Activated T-helper 1 cell treated with anti-CD3 and anti-CD28 coated beads, Interleukin-12 subunit alpha, Interleukin-12 subunit beta, Interleukin-2, Interleukin-4 antibody, amounts not matched to agents 30 ng/mL and 10 ng/mL and 1 ng/mL, durations not matched to agents 14 hours and 24 hours and 36 hours (primary cell): ENCODE data around the gene JOSD1. TPM values are rescaled to one million over a fixed set of nuclear protein-coding genes. Genes with fewer than 3 reads are reported as not detected.
A peak's percentile ranks its signal among the peaks of the same experiment; 100 is the strongest.

Source experiments
- DNase-seq: peaks from one replicate; pipeline ENCODE4 v3.0.0; 2021; ENCODE audit warnings: low spot score
- H3K27ac Mint-ChIP-seq: one replicate; pipeline ENCODE4 v1.8.0; 2021; ENCODE audit warnings: mild to moderate bottlenecking, mixed read lengths
- H3K27me3 Mint-ChIP-seq: one replicate; pipeline ENCODE4 v1.8.0; 2022; ENCODE audit warnings: mild to moderate bottlenecking, moderate library complexity, mixed read lengths; ENCODE audit not compliant: insufficient read depth
- H3K36me3 Mint-ChIP-seq: one replicate; pipeline ENCODE4 v1.8.0; 2021; ENCODE audit warnings: low read depth, mixed read lengths
- H3K4me1 Mint-ChIP-seq: one replicate; pipeline ENCODE4 v1.8.0; 2021; ENCODE audit warnings: low read depth, mixed read lengths
- H3K4me3 Mint-ChIP-seq: one replicate; pipeline ENCODE4 v1.8.0; 2021; ENCODE audit warnings: mild to moderate bottlenecking, moderate library complexity, mixed read lengths
- H3K9me3 Mint-ChIP-seq: one replicate; pipeline ENCODE4 v1.8.0; 2021; ENCODE audit warnings: mixed read lengths
- intact Hi-C: fragments of 100-400 bp; cut with micrococcal nuclease; formaldehyde crosslinking; loops from one replicate; pipeline ENCODE4 v1.15.1; 2024
- total RNA-seq: library from RNA; stranded (reverse); gene quantifications from 2 replicates; pipeline ENCODE4 v1.2.3, GENCODE V29; 2022

The JOSD1 gene
- total RNA-seq, 1 donor from 2014 or later: 77.7 TPM

DNA sequence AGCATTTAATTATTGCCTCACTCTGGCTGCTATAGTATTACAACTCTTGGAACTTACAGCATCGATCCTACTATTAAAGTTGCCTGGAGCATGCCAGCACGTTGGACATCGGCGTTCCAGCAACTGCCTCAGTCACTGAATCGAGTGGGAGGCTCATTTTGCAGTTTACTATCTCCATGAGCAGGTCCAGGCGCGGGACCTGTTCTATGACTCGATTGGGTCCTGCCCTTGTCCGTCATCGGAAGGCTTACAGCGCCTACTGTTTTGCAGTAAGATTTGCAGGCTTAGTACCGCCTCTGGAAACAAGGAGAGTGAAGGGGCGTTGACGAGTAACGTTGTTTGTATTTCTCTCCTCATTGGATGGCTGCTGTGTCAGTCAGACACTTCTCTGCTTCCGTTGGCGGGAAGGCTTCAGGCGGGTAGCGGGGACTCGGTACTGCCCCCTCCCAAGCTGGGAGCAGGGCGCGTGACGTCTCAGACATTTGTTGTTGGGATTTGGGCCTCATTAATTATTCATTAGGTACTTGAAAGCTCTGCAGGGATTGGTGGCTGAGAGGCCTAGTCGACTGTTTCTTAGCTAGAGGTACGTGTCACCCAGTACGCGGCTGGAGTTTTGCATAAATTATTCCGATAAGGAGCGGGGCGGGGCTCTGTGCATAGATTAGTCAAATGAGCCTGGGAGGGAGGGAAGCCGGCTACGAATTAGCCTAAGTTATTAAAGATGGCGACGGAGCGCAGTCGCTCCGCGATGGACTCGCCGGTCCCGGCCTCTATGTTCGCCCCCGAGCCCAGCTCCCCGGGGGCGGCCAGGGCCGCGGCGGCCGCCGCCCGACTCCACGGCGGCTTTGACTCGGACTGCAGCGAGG lies 4.7 kb upstream of the JOSD1 start, which contains the start of gene GTPBP1:
Gene GTPBP1 (plus strand): TSS at position 710 of the 866 bp plus-strand sequence. CDS start 12 bp downstream, at position 722.
- Mint-ChIP-seq H3K36me3 (peaks cover 27% of the 10 kb centered on the region), H3K27ac (peak within 1 kb of the TSS; percentile 97), H3K27me3 (peaks cover 2% of the 10 kb centered on the region), H3K9me3 (no peaks in the 10 kb centered on the region), H3K4me3 (peak within 1 kb of the TSS; percentile 94), H3K4me1 (peaks cover 55% of the 10 kb centered on the region)
- DNase-seq: peak; percentile 96
- intact Hi-C loops: loop anchor here (1.0 to 10.0 kb wide), 11 partner anchors 49 to 1471 kb away; partner anchors contain the start of genes CBY1, DDX17, DMC1 and DNAL4

DNA sequence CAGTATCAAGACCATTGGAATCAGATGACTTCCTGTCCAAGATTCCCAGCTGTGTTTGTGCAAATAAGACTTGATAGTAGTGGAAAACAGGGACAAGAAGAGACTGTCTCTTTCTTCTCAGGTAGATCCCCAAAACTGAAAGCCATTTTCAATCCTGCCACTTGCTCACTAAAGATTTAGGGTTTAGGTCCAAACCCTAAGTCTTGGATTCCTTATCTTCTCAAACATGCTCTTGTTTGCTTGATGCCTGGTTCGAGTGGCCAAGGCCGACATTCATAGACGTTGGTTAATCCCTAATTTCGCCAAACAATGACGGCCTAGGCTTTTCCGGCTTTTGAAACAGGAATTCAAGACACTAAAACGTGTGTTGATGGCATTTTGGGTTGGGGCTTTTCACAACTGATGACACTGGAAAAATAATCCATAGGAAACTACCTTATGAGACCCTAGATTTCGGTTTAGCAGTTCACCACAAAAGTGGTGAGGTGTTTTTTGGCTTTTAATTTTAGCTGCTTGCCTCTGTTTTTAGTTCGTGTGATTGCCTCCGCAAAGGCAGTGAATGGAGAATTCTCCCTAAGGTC lies 4.0 kb upstream of the JOSD1 start:
- peak overlapping the region; percentile 74 for H3K4me3 Mint-ChIP-seq
- intact Hi-C loops: loop anchor here (1.0 to 10.0 kb wide), 11 partner anchors 48 to 1470 kb away; partner anchors contain the start of genes CBY1, DDX17, DMC1 and DNAL4
- H3K27ac Mint-ChIP-seq: peak overlapping the region; percentile 97
- H3K4me1 Mint-ChIP-seq: peaks cover 52% of the 10 kb centered on the region
- H3K36me3 Mint-ChIP-seq: peaks cover 29% of the 10 kb centered on the region
- peaks cover 3% of the 10 kb centered on the region for H3K27me3 Mint-ChIP-seq
- no peak for DNase-seq
- no peaks in the 10 kb centered on the region for H3K9me3 Mint-ChIP-seq

DNA sequence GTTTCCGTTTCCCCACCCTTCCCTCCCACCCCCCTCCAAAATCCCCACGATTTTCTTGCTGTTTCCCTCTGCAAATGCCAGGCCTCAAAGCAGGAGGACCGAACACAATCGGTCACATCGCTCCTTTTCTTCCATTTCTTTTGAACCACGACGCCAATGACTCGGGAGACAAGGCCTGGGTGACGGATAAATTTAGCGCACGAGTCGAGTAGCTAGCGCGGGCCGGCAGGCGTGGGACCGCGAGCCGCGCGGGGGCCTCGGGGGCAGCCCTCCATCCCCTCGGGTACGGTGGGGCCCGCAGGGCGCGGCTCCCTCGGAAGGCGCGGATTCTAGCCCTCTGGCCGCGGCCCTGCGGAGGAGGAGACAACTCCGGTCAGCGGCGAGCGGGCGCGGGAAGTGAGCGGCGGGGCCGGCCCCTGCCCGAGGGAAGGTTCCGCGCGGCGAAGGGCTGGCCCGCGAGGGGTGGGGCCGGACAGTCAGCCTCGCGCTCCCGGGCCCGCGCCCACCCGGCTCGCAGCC lies 414 bp downstream of the JOSD1 start:
- H3K4me1 Mint-ChIP-seq: peaks cover 56% of the 10 kb centered on the region
- no peaks in the 10 kb centered on the region for H3K9me3 Mint-ChIP-seq
- H3K27ac Mint-ChIP-seq: peak overlapping the region; percentile 96
- peaks cover 3% of the 10 kb centered on the region for H3K27me3 Mint-ChIP-seq
- H3K4me3 Mint-ChIP-seq: peak overlapping the region; percentile 90
- intact Hi-C loops: loop anchor here (1.0 to 10.0 kb wide), 4 partner anchors 19 to 1466 kb away; partner anchors contain the start of genes PICK1 and TOMM22
- DNase-seq: no peak
- H3K36me3 Mint-ChIP-seq: peaks cover 29% of the 10 kb centered on the region

DNA sequence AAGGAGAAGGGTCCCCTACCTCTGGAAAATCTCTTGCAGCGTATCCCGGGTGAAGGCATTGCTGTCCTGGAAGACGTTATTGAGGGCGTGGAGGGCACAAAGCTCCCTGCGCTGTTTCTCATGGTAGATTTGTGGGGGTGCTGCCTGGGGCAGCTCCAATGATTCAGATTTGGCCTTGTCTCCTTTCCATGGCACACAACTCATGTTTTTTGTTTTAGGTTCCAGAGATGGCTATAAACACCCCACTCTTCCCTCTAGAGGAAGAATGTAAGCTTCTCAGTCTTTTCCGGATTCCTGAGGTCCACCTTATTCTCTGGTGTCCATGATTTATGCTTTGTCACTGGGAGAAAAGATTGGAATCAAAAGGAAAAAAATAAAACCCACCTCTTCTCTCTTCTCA lies 959 bp downstream of the JOSD1 start:
- DNase-seq: no peak
- intact Hi-C loops: loop anchor here (1.0 to 10.0 kb wide), 4 partner anchors 18 to 1465 kb away; partner anchors contain the start of genes PICK1 and TOMM22
- Mint-ChIP-seq H3K27ac (peak overlapping the region; percentile 96), H3K9me3 (no peaks in the 10 kb centered on the region), H3K4me1 (peaks cover 56% of the 10 kb centered on the region), H3K36me3 (peaks cover 34% of the 10 kb centered on the region), H3K27me3 (peaks cover 3% of the 10 kb centered on the region), H3K4me3 (peak overlapping the region; percentile 90)

DNA sequence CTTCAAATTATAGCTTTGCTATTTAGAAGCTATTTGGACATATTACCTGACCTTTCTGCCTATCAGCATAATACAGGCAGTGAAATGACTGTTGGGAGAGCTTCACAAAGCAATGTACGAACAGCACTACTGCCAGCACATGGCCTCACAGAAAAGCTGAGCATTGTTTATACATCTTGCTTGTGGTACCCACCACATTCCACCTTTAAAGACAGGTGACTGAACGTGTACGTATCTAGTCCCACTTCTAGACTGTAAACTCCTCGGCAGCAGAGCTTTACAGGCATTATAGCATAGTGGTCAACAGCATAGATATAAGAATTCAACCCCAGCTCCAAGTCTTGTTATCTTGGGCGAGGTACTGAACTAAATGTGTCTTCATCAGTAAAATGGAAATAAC lies 1.6 kb downstream of the JOSD1 start:
- peaks cover 54% of the 10 kb centered on the region for H3K4me1 Mint-ChIP-seq
- H3K27me3 Mint-ChIP-seq: peaks cover 3% of the 10 kb centered on the region
- H3K9me3 Mint-ChIP-seq: no peaks in the 10 kb centered on the region
- no peak for DNase-seq
- intact Hi-C loops: no loop called here
- peak overlapping the region; percentile 90 for H3K4me3 Mint-ChIP-seq
- H3K36me3 Mint-ChIP-seq: peaks cover 35% of the 10 kb centered on the region
- H3K27ac Mint-ChIP-seq: peak overlapping the region; percentile 96

DNA sequence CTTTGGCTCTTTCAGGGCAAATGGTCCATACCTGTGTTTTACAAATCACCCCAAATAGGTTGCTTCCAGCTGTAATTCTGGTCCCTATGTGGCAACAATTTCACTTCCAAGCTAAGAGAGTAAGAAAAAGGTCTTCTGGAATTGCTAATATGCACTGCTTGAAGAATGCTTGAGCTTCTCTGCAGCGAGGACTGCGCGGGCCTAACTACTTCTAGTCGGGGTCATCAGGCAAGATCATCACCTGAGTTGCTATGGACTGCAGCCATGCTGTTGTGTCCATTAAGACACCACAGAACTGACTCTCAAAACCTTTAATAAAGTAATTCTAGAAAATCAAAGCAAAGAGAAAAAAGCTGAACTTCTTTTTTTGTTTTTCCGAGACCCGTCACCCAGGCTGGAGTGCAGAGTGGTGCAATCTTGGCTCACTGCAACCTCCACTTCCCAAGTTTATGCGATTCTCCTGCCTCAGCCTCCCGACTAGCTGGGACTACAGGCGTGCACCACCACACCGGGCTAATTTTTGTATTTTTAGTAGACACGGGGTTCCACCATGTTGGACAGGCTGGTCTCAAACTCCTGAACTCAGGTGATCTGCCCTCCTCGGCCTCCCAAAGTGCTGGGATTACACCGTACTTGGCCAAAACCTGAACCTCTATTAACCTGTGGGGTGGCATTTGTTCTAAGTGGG lies 2.2 kb downstream of the JOSD1 start:
- DNase-seq: no peak
- peaks cover 3% of the 10 kb centered on the region for H3K27me3 Mint-ChIP-seq
- peaks cover 37% of the 10 kb centered on the region for H3K36me3 Mint-ChIP-seq
- intact Hi-C loops: no loop called here
- H3K9me3 Mint-ChIP-seq: no peaks in the 10 kb centered on the region
- peak overlapping the region; percentile 96 for H3K27ac Mint-ChIP-seq
- peak overlapping the region; percentile 90 for H3K4me3 Mint-ChIP-seq
- peaks cover 57% of the 10 kb centered on the region for H3K4me1 Mint-ChIP-seq

DNA sequence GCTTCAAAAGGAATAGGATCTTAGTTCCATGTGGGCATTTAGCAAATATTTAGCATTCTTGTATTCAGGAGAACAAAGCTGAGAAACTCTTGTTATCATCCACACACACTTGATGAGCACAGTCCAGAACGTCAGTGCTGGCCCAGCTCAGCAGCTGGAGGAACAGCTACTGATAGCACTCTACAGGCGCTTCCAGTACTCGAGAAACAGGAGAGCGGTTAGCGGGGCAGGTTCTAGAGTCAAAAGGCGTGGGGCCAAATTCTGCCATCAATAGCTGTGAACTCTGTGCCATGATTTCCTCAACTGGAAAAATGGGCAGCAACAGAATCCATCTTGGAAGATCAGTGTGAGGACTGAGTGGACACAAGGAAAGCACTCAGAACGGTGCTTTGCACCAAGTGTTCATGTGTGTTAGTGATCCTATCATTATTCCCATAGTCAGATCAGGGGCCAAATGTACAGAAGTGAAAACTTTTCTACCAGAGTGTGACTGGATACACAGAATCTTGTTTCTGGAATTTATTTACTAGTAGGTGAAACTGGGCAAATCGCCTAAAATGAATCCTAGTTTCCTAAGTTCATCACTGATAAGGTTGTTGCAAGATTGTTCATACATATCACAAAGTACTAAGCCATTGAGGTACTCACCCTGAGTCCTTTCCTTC lies 3.2 kb downstream of the JOSD1 start:
- Mint-ChIP-seq H3K27ac (peak overlapping the region; percentile 94), H3K4me3 (peak overlapping the region; percentile 90), H3K27me3 (peaks cover 3% of the 10 kb centered on the region), H3K9me3 (no peaks in the 10 kb centered on the region), H3K36me3 (peaks cover 44% of the 10 kb centered on the region), H3K4me1 (peaks cover 64% of the 10 kb centered on the region)
- no peak for DNase-seq
- intact Hi-C loops: no loop called here

DNA sequence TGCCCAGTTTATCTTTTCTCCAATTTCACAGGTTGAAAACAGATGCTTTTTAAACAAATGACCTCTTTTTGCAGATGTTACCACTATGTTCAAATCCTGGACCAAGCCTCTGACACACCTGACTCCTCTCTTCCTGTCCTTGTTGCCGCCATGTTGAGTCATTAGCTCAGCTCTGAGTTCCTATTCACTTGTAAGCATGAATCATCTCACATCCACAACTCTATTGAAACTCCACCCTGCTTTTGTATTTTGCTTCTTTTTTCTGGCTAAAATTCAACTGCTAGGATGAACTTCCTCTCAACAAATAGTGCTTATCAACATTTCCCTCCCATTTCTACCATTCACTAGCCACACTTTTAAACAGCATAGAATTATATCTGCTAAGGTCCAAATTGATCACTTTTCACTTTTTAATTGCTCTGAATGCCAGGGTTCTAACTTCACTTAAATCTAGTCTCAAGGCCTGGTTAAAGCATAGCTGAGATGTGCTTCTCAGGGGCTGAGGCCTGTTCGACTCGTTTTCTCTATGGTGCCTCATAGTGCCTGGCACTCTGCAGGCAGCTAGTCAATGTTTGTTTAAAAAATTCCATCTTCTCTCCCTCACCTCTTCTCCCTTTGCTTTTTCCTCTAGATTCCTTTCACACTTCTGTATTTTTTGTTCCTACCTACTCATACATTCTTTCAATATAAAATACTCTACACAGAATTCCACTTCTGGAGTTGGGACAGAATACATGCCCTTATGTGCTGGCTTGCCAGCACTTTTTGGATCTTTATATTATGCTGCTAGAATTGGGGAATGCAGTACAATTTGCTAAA lies 3.9 kb downstream of the JOSD1 start:
- peak overlapping the region; percentile 94 for H3K27ac Mint-ChIP-seq
- H3K9me3 Mint-ChIP-seq: no peaks in the 10 kb centered on the region
- intact Hi-C loops: loop anchor here (1.0 kb wide), 1 partner anchor 16 kb away; the partner anchor contains the start of gene TOMM22
- H3K4me1 Mint-ChIP-seq: peaks cover 64% of the 10 kb centered on the region
- H3K4me3 Mint-ChIP-seq: peak overlapping the region; percentile 90
- DNase-seq: no peak
- H3K27me3 Mint-ChIP-seq: peaks cover 3% of the 10 kb centered on the region
- H3K36me3 Mint-ChIP-seq: peaks cover 46% of the 10 kb centered on the region

DNA sequence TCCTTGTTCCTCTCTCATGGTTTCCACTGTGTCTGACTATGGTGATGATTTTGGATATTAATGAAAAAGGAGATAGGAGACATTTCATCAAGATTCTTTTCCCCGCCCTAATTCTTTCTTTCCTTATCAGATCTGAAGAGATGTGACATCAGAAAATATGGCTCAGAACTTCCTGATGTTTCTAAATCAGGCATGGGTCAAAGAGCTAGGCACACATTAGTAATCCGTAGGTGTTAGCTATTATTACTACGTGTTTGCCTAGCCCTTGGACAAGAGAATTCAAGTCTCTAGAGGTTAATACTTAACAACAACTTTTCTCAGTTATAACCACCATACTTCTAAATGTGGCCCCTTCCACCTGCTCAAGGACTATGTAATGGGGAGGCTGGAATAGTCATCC lies 5.8 kb downstream of the JOSD1 start:
- H3K9me3 Mint-ChIP-seq: no peaks in the 10 kb centered on the region
- no peaks in the 10 kb centered on the region for H3K27me3 Mint-ChIP-seq
- no peak overlapping the region for H3K4me3 Mint-ChIP-seq
- DNase-seq: no peak
- H3K4me1 Mint-ChIP-seq: peaks cover 61% of the 10 kb centered on the region
- peak overlapping the region; percentile 41 for H3K27ac Mint-ChIP-seq
- intact Hi-C loops: no loop called here
- peaks cover 50% of the 10 kb centered on the region for H3K36me3 Mint-ChIP-seq

DNA sequence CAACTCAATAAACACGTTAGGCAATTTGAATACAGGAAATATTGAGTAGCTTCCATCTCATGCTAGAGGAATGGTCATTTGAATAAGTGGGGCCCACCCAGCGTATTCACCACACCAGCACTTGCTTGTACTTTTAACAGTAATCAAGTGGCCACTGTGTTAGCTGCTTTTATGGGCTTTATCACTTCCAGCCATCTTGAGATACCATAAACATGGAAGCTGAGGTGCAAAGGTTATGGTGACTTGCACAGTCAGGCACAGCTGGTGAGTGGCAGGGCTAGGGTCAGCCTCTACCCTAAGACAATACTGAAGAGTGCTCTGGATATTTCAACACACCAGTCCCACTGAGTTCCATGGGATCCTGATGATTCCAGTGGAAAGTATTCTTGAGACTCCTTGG lies 6.7 kb downstream of the JOSD1 start:
- peaks cover 52% of the 10 kb centered on the region for H3K4me1 Mint-ChIP-seq
- H3K27me3 Mint-ChIP-seq: no peaks in the 10 kb centered on the region
- no peak overlapping the region for H3K4me3 Mint-ChIP-seq
- intact Hi-C loops: no loop called here
- no peak overlapping the region for H3K27ac Mint-ChIP-seq
- H3K36me3 Mint-ChIP-seq: peaks cover 56% of the 10 kb centered on the region
- H3K9me3 Mint-ChIP-seq: no peaks in the 10 kb centered on the region
- DNase-seq: no peak

DNA sequence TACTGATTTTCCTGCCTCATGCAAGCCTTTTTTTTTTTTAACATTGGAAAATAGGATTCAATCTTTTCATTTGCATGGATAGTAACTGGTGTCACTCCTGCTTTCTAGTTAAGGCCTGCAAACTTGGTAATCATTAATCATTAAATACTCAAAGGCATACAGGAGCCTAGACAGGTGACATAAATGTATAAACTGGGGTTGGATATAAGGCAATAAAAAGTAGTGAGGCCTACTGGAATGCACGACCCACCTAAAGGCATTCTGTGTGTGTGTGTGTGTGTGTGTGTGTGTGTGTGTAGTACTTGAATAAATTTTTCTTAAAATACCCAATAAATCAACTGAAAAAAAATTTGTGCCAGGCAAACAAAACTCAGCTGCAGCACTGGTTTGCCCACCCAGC lies 11.1 kb downstream of the JOSD1 start:
- Mint-ChIP-seq H3K27me3 (no peaks in the 10 kb centered on the region), H3K4me3 (no peak overlapping the region), H3K9me3 (no peaks in the 10 kb centered on the region), H3K27ac (no peak overlapping the region), H3K4me1 (peaks cover 17% of the 10 kb centered on the region), H3K36me3 (peaks cover 46% of the 10 kb centered on the region)
- intact Hi-C loops: no loop called here
- no peak for DNase-seq
